ENCODE measurements around the gene DNAAF8. TPM values are rescaled to one million over a fixed set of nuclear protein-coding genes. Genes with fewer than 3 reads are reported as not detected.

The DNAAF8 gene
- total RNA-seq, 2 experiments from 2014 or later, result 0.25 to 0.32 TPM

- POLR2A ChIA-PET, result interaction anchor here (0.6 to 1.4 kb wide), 6 partner anchors 12 to 95 kb away, joined by 3 to 8 read pairs (median 4); partner anchors contain the start of genes ANKS3 and DNAAF8
- CTCF ChIA-PET, result interaction anchor here (1.4 to 3.1 kb wide), 3 partner anchors 40 to 70 kb away, joined by 3 to 7 read pairs (median 4); partner anchors contain the start of genes ANKS3, DNAAF8 and MGRN1
Observed at GRCh38 chr16:4693956-4694641, 40.2 kb upstream of the DNAAF8 start.

- POLR2A ChIA-PET, result interaction anchor here (1.0 kb wide), 1 partner anchor 12 kb away, joined by 6 read pairs; no protein-coding TSS in a partner anchor
- CTCF ChIA-PET, result interaction anchor here (1.6 to 3.1 kb wide), 2 partner anchors 40 to 71 kb away, joined by 4 to 7 read pairs; partner anchors contain the start of genes ANKS3, DNAAF8 and MGRN1
Observed at GRCh38 chr16:4694642-4695451, 39.5 kb upstream of the DNAAF8 start.

GRCh38 chr16:4695473-4696171, 38.7 kb upstream of the DNAAF8 start:
- POLR2A ChIA-PET, result interaction anchor here (1.0 kb wide), 1 partner anchor 11 kb away, joined by 6 read pairs; no protein-coding TSS in a partner anchor
- CTCF ChIA-PET, result interaction anchor here (1.6 to 3.1 kb wide), 2 partner anchors 39 to 71 kb away, joined by 4 to 7 read pairs; partner anchors contain the start of genes ANKS3, DNAAF8 and MGRN1

- ChIA-PET CTCF (interaction anchor here (1.0 kb wide), 1 partner anchor 19 kb away, joined by 3 read pairs; no protein-coding TSS in a partner anchor), POLR2A (no interaction called here)
Observed at GRCh38 chr16:4696172-4696904, 38.0 kb upstream of the DNAAF8 start.

- ChIA-PET POLR2A (no interaction called here), CTCF (interaction anchor here (1.0 kb wide), 1 partner anchor 20 kb away, joined by 3 read pairs; no protein-coding TSS in a partner anchor)
Observed at GRCh38 chr16:4696905-4697847, 37.2 kb upstream of the DNAAF8 start.

- CTCF ChIA-PET, result interaction anchor here (1.0 kb wide), 1 partner anchor 21 kb away, joined by 3 read pairs; no protein-coding TSS in a partner anchor
- POLR2A ChIA-PET, result no interaction called here
Observed at GRCh38 chr16:4697848-4698291, 36.5 kb upstream of the DNAAF8 start.

GRCh38 chr16:4698321-4699045, 35.9 kb upstream of the DNAAF8 start:
- ChIA-PET POLR2A (no interaction called here), CTCF (no interaction called here)

- CTCF ChIA-PET, result no interaction called here
- POLR2A ChIA-PET, result no interaction called here
Observed at GRCh38 chr16:4699046-4699556, 35.2 kb upstream of the DNAAF8 start.

- CTCF ChIA-PET, result no interaction called here
Observed at GRCh38 chr16:4700380-4700996, 33.8 kb upstream of the DNAAF8 start.

GRCh38 chr16:4700997-4701743, 33.2 kb upstream of the DNAAF8 start:
- POLR2A ChIA-PET, result no interaction called here
- CTCF ChIA-PET, result no interaction called here

More at GRCh38 chr16:4700380-4700996, 33.8 kb upstream of the DNAAF8 start:
- POLR2A ChIA-PET, result interaction anchor here (0.8 kb wide), 1 partner anchor 34 kb away, joined by 3 read pairs; the partner anchor contains the start of genes ANKS3 and DNAAF8

GRCh38 chr16:4701791-4702465, 32.4 kb upstream of the DNAAF8 start:
- ChIA-PET POLR2A (no interaction called here), CTCF (no interaction called here)

GRCh38 chr16:4702466-4702808, 31.9 kb upstream of the DNAAF8 start:
- POLR2A ChIA-PET, result no interaction called here
- CTCF ChIA-PET, result interaction anchor here (0.5 kb wide), 1 partner anchor 139 kb away, joined by 4 read pairs; no protein-coding TSS in a partner anchor

- ChIA-PET POLR2A (interaction anchor here (1.0 kb wide), 1 partner anchor 11 kb away, joined by 4 read pairs; the partner anchor contains the start of gene NUDT16L1), CTCF (no interaction called here)
Observed at GRCh38 chr16:4703906-4704305, 30.4 kb upstream of the DNAAF8 start.

- ChIA-PET CTCF (interaction anchor here (1.2 kb wide), 1 partner anchor 20 kb away, joined by 3 read pairs; no protein-coding TSS in a partner anchor), POLR2A (no interaction called here)
Observed at GRCh38 chr16:4704491-4704890, 29.8 kb upstream of the DNAAF8 start.

- POLR2A ChIA-PET, result no interaction called here
- CTCF ChIA-PET, result interaction anchor here (1.2 kb wide), 1 partner anchor 20 kb away, joined by 3 read pairs; no protein-coding TSS in a partner anchor
Observed at GRCh38 chr16:4704913-4705312, 29.4 kb upstream of the DNAAF8 start.
